ENCODE data around the gene KRT222.

The KRT222 gene

GRCh38 chr17:40645291-40645690, 19.7 kb downstream of the KRT222 start:
- Histone ChIP-seq H3K9ac (ENCODE audit: low read depth, low read length) (peak overlapping the region; percentile 96), H3K4me2 (ENCODE audit: insufficient read depth, low read length) (peak overlapping the region; percentile 83), H3K36me3 (ENCODE audit: insufficient read depth, low read length) (peaks cover 64% of the 10 kb centered on the region), H3K27ac (ENCODE audit: low read length) (no peak overlapping the region), H4K20me1 (ENCODE audit: insufficient read depth, low read length) (peaks cover 33% of the 10 kb centered on the region; the same call in 1 of the 2 replicates), H2AFZ (ENCODE audit: low read depth, low read length) (no peak overlapping the region), H3K4me3 (ENCODE audit: low read depth in 1 of 2, low read length in 2 of 2) (peak overlapping the region in 1 of 2 experiments; percentile 77; a peak in 1 of 4 replicates), H3K9me3 (ENCODE audit: insufficient read depth, low read length, severe bottlenecking) (no peaks in the 10 kb centered on the region), H3K27me3 (ENCODE audit: insufficient read depth, low read length, poor library complexity) (no peaks in the 10 kb centered on the region), H3K4me1 (ENCODE audit: insufficient read depth, low read length) (peaks cover 59% of the 10 kb centered on the region), H3K79me2 (ENCODE audit: insufficient read depth, low read length) (peaks cover 87% of the 10 kb centered on the region)
- ATAC-seq (ENCODE audit: insufficient read depth, low read depth) (no peak), DNase-seq (no peak)
- no peak for TF ChIP-seq EZH2 (IDR thresholded peaks at IDR 0.05; ENCODE audit: borderline replicate concordance, low read depth, low read length, severe bottlenecking)
- TF ChIP-seq CTCF (IDR thresholded peaks at IDR 0.05; ENCODE audit: borderline replicate concordance, extremely low read depth, low read length, poor library complexity, severe bottlenecking): no peak

- Histone ChIP-seq H3K27me3 (ENCODE audit: insufficient read depth, low read length, poor library complexity) (no peaks in the 10 kb centered on the region), H3K9me3 (ENCODE audit: insufficient read depth, low read length, severe bottlenecking) (no peaks in the 10 kb centered on the region), H4K20me1 (ENCODE audit: insufficient read depth, low read length) (peaks cover 42% of the 10 kb centered on the region), H3K27ac (ENCODE audit: low read length) (no peak overlapping the region), H3K79me2 (ENCODE audit: insufficient read depth, low read length) (peaks cover 58% of the 10 kb centered on the region), H3K9ac (ENCODE audit: low read depth, low read length) (no peak overlapping the region), H3K4me2 (ENCODE audit: insufficient read depth, low read length) (no peak overlapping the region), H3K36me3 (ENCODE audit: insufficient read depth, low read length) (peaks cover 98% of the 10 kb centered on the region), H2AFZ (ENCODE audit: low read depth, low read length) (no peak overlapping the region), H3K4me3 (ENCODE audit: low read depth in 1 of 2, low read length in 2 of 2) (no peak overlapping the region), H3K4me1 (ENCODE audit: insufficient read depth, low read length) (peaks cover 16% of the 10 kb centered on the region)
- TF ChIP-seq CTCF (IDR thresholded peaks at IDR 0.05; ENCODE audit: borderline replicate concordance, extremely low read depth, low read length, poor library complexity, severe bottlenecking): no peak
- no peak for TF ChIP-seq EZH2 (IDR thresholded peaks at IDR 0.05; ENCODE audit: borderline replicate concordance, low read depth, low read length, severe bottlenecking)
- no peak for ATAC-seq (ENCODE audit: insufficient read depth, low read depth)
- no peak for DNase-seq
These were observed 27.0 kb downstream of the KRT222 start for GRCh38 chr17:40637931-40638330.

DNA sequence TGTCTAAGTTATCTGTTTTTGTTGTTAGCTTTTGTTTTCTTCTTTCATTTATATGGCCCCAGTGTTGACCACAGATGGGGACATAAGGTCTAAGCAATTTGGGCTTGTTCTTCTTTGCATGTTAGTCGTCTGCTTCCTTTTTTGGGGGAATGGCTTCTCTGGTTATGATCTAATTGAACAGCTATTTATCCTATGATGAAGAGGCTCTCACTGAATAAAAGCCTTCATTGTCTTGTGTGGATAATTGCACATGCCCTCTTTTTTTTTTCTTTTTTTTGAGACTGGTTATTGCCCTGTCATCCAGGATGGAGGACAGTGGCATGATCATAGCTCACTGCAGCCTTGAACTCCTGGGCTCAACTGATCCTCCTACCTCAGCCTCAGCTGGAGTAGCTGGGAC, 31.1 kb downstream of the KRT222 start:
- Histone ChIP-seq H3K27me3 (ENCODE audit: insufficient read depth, low read length, poor library complexity) (no peaks in the 10 kb centered on the region), H3K36me3 (ENCODE audit: insufficient read depth, low read length) (peaks cover 100% of the 10 kb centered on the region), H3K4me3 (ENCODE audit: low read depth in 1 of 2, low read length in 2 of 2) (no peak overlapping the region), H2AFZ (ENCODE audit: low read depth, low read length) (no peak overlapping the region), H3K27ac (ENCODE audit: low read length) (no peak overlapping the region), H3K4me2 (ENCODE audit: insufficient read depth, low read length) (no peak overlapping the region), H3K79me2 (ENCODE audit: insufficient read depth, low read length) (peaks cover 18% of the 10 kb centered on the region), H3K9me3 (ENCODE audit: insufficient read depth, low read length, severe bottlenecking) (no peaks in the 10 kb centered on the region), H4K20me1 (ENCODE audit: insufficient read depth, low read length) (peaks cover 14% of the 10 kb centered on the region), H3K9ac (ENCODE audit: low read depth, low read length) (no peak overlapping the region), H3K4me1 (ENCODE audit: insufficient read depth, low read length) (no peaks in the 10 kb centered on the region)
- DNase-seq (no peak), ATAC-seq (ENCODE audit: insufficient read depth, low read depth) (no peak)
- TF ChIP-seq CTCF (IDR thresholded peaks at IDR 0.05; ENCODE audit: borderline replicate concordance, extremely low read depth, low read length, poor library complexity, severe bottlenecking): no peak

DNA sequence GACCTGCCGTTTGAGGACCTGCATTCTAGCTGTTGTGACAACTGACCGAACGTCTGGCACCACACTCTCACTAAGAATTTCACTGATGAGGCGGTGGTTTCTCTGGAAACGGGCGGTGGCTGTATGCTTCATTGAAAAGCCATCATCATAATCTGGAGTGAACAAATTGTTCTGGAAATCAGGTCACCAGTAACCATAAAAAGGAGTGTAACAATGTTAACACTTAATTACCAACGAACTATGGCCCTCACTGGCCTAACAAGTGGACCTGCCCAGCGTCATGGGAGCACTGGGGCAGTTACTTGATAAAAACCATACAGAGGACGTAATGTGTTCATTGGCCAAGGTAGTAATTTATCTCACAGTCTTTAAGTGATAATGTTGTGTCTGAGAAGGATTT, 32.8 kb downstream of the KRT222 start:
- no peaks in the 10 kb centered on the region for H3K27me3 ChIP-seq (ENCODE audit: insufficient read depth, low read length, poor library complexity)
- H3K36me3 ChIP-seq (ENCODE audit: insufficient read depth, low read length): peaks cover 100% of the 10 kb centered on the region
- no peak overlapping the region for H3K4me3 ChIP-seq (ENCODE audit: low read depth in 1 of 2, low read length in 2 of 2)
- no peak overlapping the region for H3K27ac ChIP-seq (ENCODE audit: low read length)
- H3K4me2 ChIP-seq (ENCODE audit: insufficient read depth, low read length): no peak overlapping the region
- no peaks in the 10 kb centered on the region for H3K9me3 ChIP-seq (ENCODE audit: insufficient read depth, low read length, severe bottlenecking)
- no peak overlapping the region for H2AFZ ChIP-seq (ENCODE audit: low read depth, low read length)
- DNase-seq (no peak), ATAC-seq (ENCODE audit: insufficient read depth, low read depth) (no peak)
- H3K79me2 ChIP-seq (ENCODE audit: insufficient read depth, low read length): peaks cover 2% of the 10 kb centered on the region
- H3K9ac ChIP-seq (ENCODE audit: low read depth, low read length): no peak overlapping the region
- no peaks in the 10 kb centered on the region; the same call in 1 of the 2 replicates for H4K20me1 ChIP-seq (ENCODE audit: insufficient read depth, low read length)
- no peak for TF ChIP-seq CTCF (IDR thresholded peaks at IDR 0.05; ENCODE audit: borderline replicate concordance, extremely low read depth, low read length, poor library complexity, severe bottlenecking)
- no peak for TF ChIP-seq EZH2 (IDR thresholded peaks at IDR 0.05; ENCODE audit: borderline replicate concordance, low read depth, low read length, severe bottlenecking)
- H3K4me1 ChIP-seq (ENCODE audit: insufficient read depth, low read length): no peaks in the 10 kb centered on the region

Measured in DND-41 (cell line).